GM12878 (cell line): ENCODE measurements around the gene RHOBTB1. TPM values are rescaled to one million over a fixed set of nuclear protein-coding genes. Genes with fewer than 3 reads are reported as not detected.
A peak's percentile ranks its signal among the peaks of the same experiment; 100 is the strongest.

Experiments used
- ATAC-seq: fragments of 200-7000 bp; cut with Tn5 transposase; 3 replicates; pipeline ENCODE4 v1.9.1; 2020; ENCODE audit warnings: mild to moderate bottlenecking, moderate library complexity
- BruUV-seq: library from RNA; stranded (reverse); fragments of 400-500 nt; replicated peaks from 2 replicates; lab custom pipeline; 2021; lab: Mats Ljungman, UMichigan
- CTCF ChIA-PET: fragments of 300-600 bp; sonication (Branson Sonifier 250); formaldehyde crosslinking; extraction: SDS; loops from one replicate; lab custom pipeline; 2021; ENCODE audit warnings: inconsistent platforms; lab: Yijun Ruan, JAX
- POLR2A ChIA-PET: fragments of 350-600 bp; formaldehyde crosslinking; extraction: SDS; loops from one replicate; lab custom pipeline; 2021; ENCODE audit warnings: inconsistent platforms; lab: Charles Lee
- RAD21 ChIA-PET: fragments of 300-600 bp; sonication (Branson Sonifier 250); formaldehyde crosslinking; loops from one replicate; lab custom pipeline; 2023; ENCODE audit warnings: antibody characterized with exemption; ENCODE audit not compliant: unreplicated experiment; lab: Charles Lee
- SMC1A ChIA-PET: fragments of 300-600 bp; sonication (Branson Sonifier 250); formaldehyde crosslinking; loops from one replicate; lab custom pipeline; 2023; ENCODE audit not compliant: unreplicated experiment, uncharacterized antibody; lab: Charles Lee
- DNase-seq: peaks from one replicate; pipeline ENCODE4 v3.0.0-alpha.2; 2011; ENCODE audit warnings: low read depth, low spot score
- FAIRE-seq: peaks from 3 replicates; lab custom pipeline; 2011; peaks lifted over from hg19 to GRCh38; lab: Jason Lieb, UNC
- H2AFZ ChIP-seq: 2 replicates; pipeline ENCODE4 v1.6.0; 2011; ENCODE audit warnings: low read depth, low read length, control low read depth; ENCODE audit not compliant: control insufficient read depth
- H3K27ac ChIP-seq: 2 replicates; pipeline ENCODE4 v1.5.1; 2011; ENCODE audit warnings: control low read depth; ENCODE audit not compliant: control insufficient read depth, insufficient read depth
- H3K27me3 ChIP-seq, 2 experiments: replicated peaks in 1 of 2; 2 replicates each; pipeline versions ENCODE4 v1.6.0 to v1.6.1; 2011; ENCODE audit warnings: low read length in 1 of 2; ENCODE audit not compliant: control insufficient read depth in 2 of 2, insufficient read depth in 2 of 2
- H3K36me3 ChIP-seq, 2 experiments: 2 replicates each; pipeline ENCODE4 v1.5.1; 2011; ENCODE audit warnings: low read length in 1 of 2; ENCODE audit not compliant: control insufficient read depth in 2 of 2, insufficient read depth in 2 of 2
- H3K4me1 ChIP-seq: 2 replicates; pipeline ENCODE4 v1.6.1; 2011; ENCODE audit warnings: mild to moderate bottlenecking, low read length, moderate library complexity, mixed read lengths; ENCODE audit not compliant: control insufficient read depth, insufficient read depth
- H3K4me2 ChIP-seq: 2 replicates; pipeline ENCODE4 v1.6.0; 2011; ENCODE audit warnings: control low read depth; ENCODE audit not compliant: control insufficient read depth, insufficient read depth
- H3K4me3 ChIP-seq: fragments of 200-600 bp; sonication (generic); 2 replicates; pipeline ENCODE4 v1.5.1; 2016
- H3K79me2 ChIP-seq: 2 replicates; pipeline ENCODE4 v1.6.0; 2011; ENCODE audit warnings: low read length; ENCODE audit not compliant: control insufficient read depth, insufficient read depth
- H3K9ac ChIP-seq: 2 replicates; pipeline ENCODE4 v1.8.0; 2011; ENCODE audit warnings: low read length, control low read depth, mixed read lengths; ENCODE audit not compliant: control insufficient read depth, insufficient read depth
- H3K9me3 ChIP-seq: replicated peaks from 3 replicates; pipeline ENCODE4 v1.5.1; 2011; ENCODE audit warnings: mild to moderate bottlenecking, low read length; ENCODE audit not compliant: control insufficient read depth, insufficient read depth
- H4K20me1 ChIP-seq: 2 replicates; pipeline ENCODE4 v1.6.0; 2011; ENCODE audit not compliant: control insufficient read depth, insufficient read depth
- BMI1 ChIP-seq: fragments of 450-650 bp; IDR thresholded peaks from 2 replicates; pipeline ENCODE4 v1.6.1; 2016; ENCODE audit warnings: mild to moderate bottlenecking, moderate library complexity, borderline replicate concordance
- E2F8 ChIP-seq: fragments of 450-650 bp; IDR thresholded peaks from 2 replicates; pipeline ENCODE4 v1.6.1; 2018; ENCODE audit warnings: mild to moderate bottlenecking, low read depth, moderate library complexity; ENCODE audit not compliant: partially characterized antibody
- JUNB ChIP-seq: IDR thresholded peaks from 2 replicates; pipeline ENCODE4 v1.6.1; 2016; ENCODE audit warnings: antibody characterized with exemption, mild to moderate bottlenecking
- PAX8 ChIP-seq: fragments of 450-650 bp; IDR thresholded peaks from 2 replicates; pipeline ENCODE4 v1.6.1; 2017; ENCODE audit warnings: mild to moderate bottlenecking, moderate library complexity
- POLR2A ChIP-seq: IDR thresholded peaks from 2 replicates; pipeline ENCODE4 v1.6.1; 2011; ENCODE audit warnings: low read depth, mild to moderate bottlenecking, low read length
- RUNX3 ChIP-seq: IDR thresholded peaks from 2 replicates; pipeline ENCODE4 v1.6.1; 2012; ENCODE audit warnings: low read length, inconsistent platforms
- ZBED1 ChIP-seq: IDR thresholded peaks from 2 replicates; pipeline ENCODE4 v1.6.1; 2016; ENCODE audit warnings: borderline replicate concordance
- ZNF592 ChIP-seq: fragments of 450-650 bp; IDR thresholded peaks from 2 replicates; pipeline ENCODE4 v1.6.1; 2017; ENCODE audit warnings: mild to moderate bottlenecking, moderate library complexity
- WGBS: methylation state at CpG from one replicate; pipeline ENCODE4 v1.1.6; 2016; ENCODE audit warnings: low lambda C conversion rate; ENCODE audit not compliant: insufficient replicate concordance, insufficient coverage; ENCODE audit errors: missing lambda C conversion rate; 5-methylcytosine and 5-hydroxymethylcytosine counted together
- in situ Hi-C: fragments of 300-500 bp; cut with MboI; formaldehyde crosslinking; loops from 9 replicates; pipeline ENCODE4 v1.14.3; 2018; ENCODE audit warnings: mixed read lengths
- intact Hi-C: fragments of 100-400 bp; cut with micrococcal nuclease; formaldehyde crosslinking; loops from one replicate; pipeline ENCODE4 v1.14.2; 2022; ENCODE audit not compliant: unreplicated experiment
- polyA plus RNA-seq, 11 experiments: library from polyadenylated mRNA; depleted of rRNA in 4 of 11; unstranded in 6 of 11; stranded (reverse) in 5 of 11; fragments of >200 nt; fragmentation: Nextera tagmentation in 4 of 11; fragmentation: Illumina TruSeq in 1 of 11; extraction: Ambion mirVana in 4 of 11; extraction: Trizol in 1 of 11; gene quantifications; 1 replicate in 1 of 11; 2 replicates in 10 of 11; pipeline versions ENCODE4 v1.2.1 to v1.2.3, GENCODE V29; 2011 to 2016; ENCODE audit warnings: inconsistent platforms in 2 of 11, missing spikeins in 2 of 11, low read depth in 1 of 11
- total RNA-seq, 4 experiments: library from RNA; depleted of rRNA in 3 of 4; stranded (reverse); fragments of >200 nt in 3 of 4; fragmentation: Illumina TruSeq in 1 of 4; extraction: Trizol in 1 of 4; gene quantifications; 2 replicates each; pipeline versions ENCODE4 v1.2.1 to v1.2.3, GENCODE V29; 2013 to 2021

The RHOBTB1 gene
- total and polyA plus RNA-seq, 10 of the 15 experiments (the other 5 are each of a cell fraction or from before 2014, with no cell fraction given): not detected

GRCh38 chr10:60950300-60950699 is 6.3 kb upstream of the RHOBTB1 start (continued):
- TF ChIP-seq JUNB: no peak

GRCh38 chr10:60948851-60949250 is 4.9 kb upstream of the RHOBTB1 start:
- H3K36me3 ChIP-seq: no peaks in the 10 kb centered on the region
- ChIA-PET RAD21 (interaction anchor here (0.7 kb wide), 1 partner anchor 54 kb away, joined by 5 read pairs; no protein-coding TSS in a partner anchor), POLR2A (interaction anchor here (0.6 kb wide), 1 partner anchor 240 kb away, joined by 4 read pairs; no protein-coding TSS in a partner anchor), CTCF (no interaction called here), SMC1A (interaction anchor here (1.2 kb wide), 1 partner anchor 39 kb away, joined by 3 read pairs; no protein-coding TSS in a partner anchor)
- no peak overlapping the region for H2AFZ ChIP-seq
- no peak for DNase-seq
- intact Hi-C loops (no loop called here), in situ Hi-C loops (no loop called here)
- H3K27me3 ChIP-seq: peaks cover 0 to 10% of the 10 kb centered on the region in 2 experiments
- WGBS: 77% methylated on average over 1 of the region's 1 CpG
- FAIRE-seq: no peak
- BruUV-seq: no TSS peak
- no peak for TF ChIP-seq BMI1
- TF ChIP-seq ZBED1: no peak
- peaks cover 5% of the 10 kb centered on the region for H3K4me1 ChIP-seq
- no peak overlapping the region for H3K4me3 ChIP-seq
- no peak overlapping the region for H3K4me2 ChIP-seq
- ATAC-seq: no peak
- no peak overlapping the region for H3K27ac ChIP-seq
- H3K9me3 ChIP-seq: no peaks in the 10 kb centered on the region
- H4K20me1 ChIP-seq: no peaks in the 10 kb centered on the region
- H3K9ac ChIP-seq: no peak overlapping the region
- H3K79me2 ChIP-seq: no peaks in the 10 kb centered on the region

GRCh38 chr10:60944910-60945297 is 919 bp upstream of the RHOBTB1 start:
- no peak overlapping the region for H3K27ac ChIP-seq
- H3K4me1 ChIP-seq: peaks cover 9% of the 10 kb centered on the region
- in situ Hi-C loops (no loop called here), intact Hi-C loops (no loop called here)
- H3K36me3 ChIP-seq: no peaks in the 10 kb centered on the region
- BruUV-seq: no TSS peak
- no peaks in the 10 kb centered on the region for H4K20me1 ChIP-seq
- no peaks in the 10 kb centered on the region for H3K79me2 ChIP-seq
- peak overlapping the region; percentile 73; the same call in 1 of the 2 replicates for H3K4me2 ChIP-seq
- H3K4me3 ChIP-seq: no peak overlapping the region
- peaks cover 2 to 23% of the 10 kb centered on the region in 2 experiments for H3K27me3 ChIP-seq
- CTCF ChIA-PET: no interaction called here
- SMC1A ChIA-PET: no interaction called here
- no peaks in the 10 kb centered on the region for H3K9me3 ChIP-seq
- POLR2A ChIA-PET: no interaction called here
- 0% methylated on average over 4 of the region's 4 CpGs for WGBS
- RAD21 ChIA-PET: no interaction called here
- H3K9ac ChIP-seq: no peak overlapping the region
- no peak for FAIRE-seq
- no peak overlapping the region for H2AFZ ChIP-seq
- no peak for DNase-seq
- no peak for ATAC-seq
- TF ChIP-seq POLR2A: no peak
- TF ChIP-seq E2F8: no peak
- TF ChIP-seq RUNX3: no peak
- no peak for TF ChIP-seq ZNF592
- TF ChIP-seq PAX8: no peak
